Testis (tissue), 2 donors: ENCODE measurements around the gene COL25A1.

Experiments
- POLR2A ChIP-seq: fragments of 450-650 bp; IDR thresholded peaks from one replicate; pipeline ENCODE4 v1.6.1; 2017; ENCODE audit warnings: antibody characterized with exemption, mild to moderate bottlenecking, moderate library complexity
- TF ChIP-seq, protein P1 (sequence below), 3 experiments: fragments of 450-650 bp in 2 of 3; fragments of 200-600 bp in 1 of 3; sonication (generic) in 1 of 3; IDR thresholded peaks; one replicate each; pipeline ENCODE4 v1.5.1; 2016 to 2019; ENCODE audit warnings: antibody characterized with exemption in 3 of 3, mild to moderate bottlenecking in 2 of 3, moderate library complexity in 1 of 3

DNA sequence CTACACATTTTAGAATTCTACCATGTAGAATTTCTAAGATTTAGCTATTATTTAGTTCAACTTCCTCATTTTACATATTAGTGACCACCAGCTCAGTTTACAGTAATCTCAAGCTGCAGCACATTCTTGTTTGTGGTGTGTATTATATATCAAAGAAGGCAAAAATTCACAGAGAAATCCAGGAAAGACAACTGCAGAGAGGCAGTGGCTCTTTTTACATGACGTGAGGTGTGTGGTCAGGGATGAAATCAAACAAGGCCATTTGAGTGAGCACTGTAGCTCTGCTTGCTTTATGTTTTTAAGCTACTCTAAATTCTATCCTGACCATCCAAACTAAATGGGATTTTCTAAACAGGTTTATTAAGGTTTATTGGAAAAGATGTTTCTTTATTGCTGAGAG lies 71.1 kb downstream of the COL25A1 start:
- TF ChIP-seq, protein P1, sequence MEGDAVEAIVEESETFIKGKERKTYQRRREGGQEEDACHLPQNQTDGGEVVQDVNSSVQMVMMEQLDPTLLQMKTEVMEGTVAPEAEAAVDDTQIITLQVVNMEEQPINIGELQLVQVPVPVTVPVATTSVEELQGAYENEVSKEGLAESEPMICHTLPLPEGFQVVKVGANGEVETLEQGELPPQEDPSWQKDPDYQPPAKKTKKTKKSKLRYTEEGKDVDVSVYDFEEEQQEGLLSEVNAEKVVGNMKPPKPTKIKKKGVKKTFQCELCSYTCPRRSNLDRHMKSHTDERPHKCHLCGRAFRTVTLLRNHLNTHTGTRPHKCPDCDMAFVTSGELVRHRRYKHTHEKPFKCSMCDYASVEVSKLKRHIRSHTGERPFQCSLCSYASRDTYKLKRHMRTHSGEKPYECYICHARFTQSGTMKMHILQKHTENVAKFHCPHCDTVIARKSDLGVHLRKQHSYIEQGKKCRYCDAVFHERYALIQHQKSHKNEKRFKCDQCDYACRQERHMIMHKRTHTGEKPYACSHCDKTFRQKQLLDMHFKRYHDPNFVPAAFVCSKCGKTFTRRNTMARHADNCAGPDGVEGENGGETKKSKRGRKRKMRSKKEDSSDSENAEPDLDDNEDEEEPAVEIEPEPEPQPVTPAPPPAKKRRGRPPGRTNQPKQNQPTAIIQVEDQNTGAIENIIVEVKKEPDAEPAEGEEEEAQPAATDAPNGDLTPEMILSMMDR (IDR thresholded peaks at IDR 0.05): no peak
- TF ChIP-seq POLR2A: no peak
